HT-29 (cell line): ENCODE measurements around the gene FZD2. TPM values are rescaled to one million over a fixed set of nuclear protein-coding genes. Genes with fewer than 3 reads are reported as not detected.
"Not testable (repeated sequence)": the region's sequence is repeated elsewhere in the genome, so short reads cannot be mapped to it uniquely, and the experiment has no call there.

Experiments used
- DNase-seq: peaks from one replicate; pipeline ENCODE4 v3.0.0-alpha.2; 2015; ENCODE audit warnings: low spot score
- total RNA-seq: library from RNA; depleted of rRNA; stranded (reverse); fragments of >200 nt; shearing (Covaris generic); gene quantifications from 2 replicates; pipeline ENCODE4 v1.2.3, GENCODE V29; 2014

Gene FZD2
- total RNA-seq, 1 experiment from 2014 or later = 1.0 TPM

DNA sequence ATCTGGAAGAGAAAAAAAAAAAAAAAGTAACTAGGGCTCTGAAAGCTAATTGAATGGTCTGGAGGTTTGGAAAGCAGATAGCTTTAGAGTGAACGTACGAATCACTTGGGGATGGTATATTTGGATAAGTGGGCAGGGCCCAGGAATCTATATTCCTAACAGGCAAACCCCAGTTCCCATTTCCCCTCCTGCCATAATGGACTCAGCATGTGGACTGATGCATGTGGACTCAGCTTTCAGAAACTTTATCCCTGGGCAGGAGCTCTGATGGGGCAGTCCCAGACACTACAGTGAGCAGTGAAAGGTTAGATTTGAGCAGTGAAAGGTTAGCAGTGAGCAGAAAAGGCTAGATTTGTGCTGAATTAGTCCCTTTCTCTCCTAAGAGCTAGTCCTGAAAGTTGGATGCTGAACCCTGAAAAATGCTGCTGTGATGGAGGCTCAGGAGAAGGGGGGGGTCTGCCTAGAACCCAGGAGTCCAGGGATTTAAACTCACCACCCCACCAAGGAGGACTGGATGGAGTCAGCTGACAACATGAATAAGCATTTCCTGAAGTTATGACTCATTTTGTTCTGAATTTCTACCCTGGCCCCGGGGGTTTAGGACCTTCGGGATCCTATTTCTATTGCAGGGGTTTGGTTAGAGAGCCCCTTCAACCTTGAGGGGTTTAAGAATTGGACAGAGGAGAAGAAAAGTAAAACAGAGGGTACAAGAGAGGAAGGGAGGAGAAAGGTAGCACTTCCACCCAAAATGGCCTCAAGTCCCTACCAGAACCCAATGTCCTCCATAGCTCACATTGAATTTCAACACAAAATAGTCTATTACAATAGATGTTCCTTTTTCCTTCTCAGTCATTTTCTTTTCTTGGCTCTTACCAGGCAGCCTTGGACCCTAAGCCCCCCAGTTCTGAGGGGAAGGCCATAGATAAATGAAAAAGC lies 10.3 kb upstream of the FZD2 start:
- no peak for DNase-seq

DNA sequence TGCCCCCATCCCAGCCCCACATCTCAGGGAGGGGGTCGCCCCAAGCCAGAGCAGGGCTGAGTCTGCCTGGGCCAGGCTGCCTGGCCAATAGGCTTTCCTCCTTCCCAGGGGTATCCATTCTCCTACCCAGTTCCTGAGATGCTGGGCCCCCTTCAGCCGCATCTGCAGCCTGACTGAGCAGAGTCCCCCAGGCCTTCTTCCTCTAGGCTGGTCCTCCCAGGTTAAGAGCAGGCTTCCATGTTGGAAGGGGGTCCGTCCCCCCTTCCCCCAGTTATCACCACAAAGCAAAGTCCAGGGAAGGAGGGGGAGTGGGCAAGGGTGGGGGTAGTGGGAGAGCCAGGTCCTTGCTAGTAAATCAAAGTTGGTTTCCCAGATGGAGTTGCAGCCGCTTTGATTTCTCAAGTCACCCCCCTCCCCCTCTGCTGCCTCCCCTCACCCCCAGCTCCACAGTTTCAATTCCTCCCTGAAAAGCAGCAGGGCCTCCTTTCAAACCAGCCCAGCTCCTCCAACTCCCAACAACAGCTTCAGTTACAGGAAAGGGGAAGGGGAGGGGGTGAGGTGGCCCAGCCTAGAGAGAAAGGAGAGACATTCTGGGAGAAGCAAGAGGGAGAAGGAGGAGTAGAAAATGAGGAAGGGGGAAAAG lies 9.5 kb upstream of the FZD2 start:
- DNase-seq = no peak

- DNase-seq = no peak
These were observed 8.7 kb upstream of the FZD2 start for GRCh38 chr17:44548376-44549230.

DNA sequence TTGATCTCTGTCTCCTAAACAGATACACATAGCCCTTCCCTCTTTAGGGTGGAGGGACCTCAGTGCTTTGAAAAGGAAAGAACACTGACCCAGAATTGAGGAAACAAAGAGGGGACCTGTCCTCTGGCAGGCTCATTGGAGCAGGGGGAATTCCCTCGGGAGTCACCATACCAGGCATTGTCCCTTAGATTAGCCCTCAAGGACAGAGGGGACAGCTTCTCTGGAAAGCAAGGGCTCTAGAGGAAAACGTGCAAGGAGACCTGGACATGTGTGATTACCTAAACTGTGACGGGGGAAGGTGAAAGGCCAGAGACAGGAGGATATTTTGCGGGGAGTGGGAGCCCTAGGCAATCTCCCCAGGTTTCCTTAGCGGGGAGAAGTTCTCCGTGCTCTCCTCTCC lies 7.6 kb upstream of the FZD2 start:
- no peak for DNase-seq

- no peak for DNase-seq
These were observed 4.9 kb upstream of the FZD2 start for GRCh38 chr17:44552361-44552760.

- DNase-seq = no peak
These were observed 2.2 kb upstream of the FZD2 start for GRCh38 chr17:44555099-44555498.

- DNase-seq = no peak
These were observed 985 bp upstream of the FZD2 start for GRCh38 chr17:44556166-44556831.

GRCh38 chr17:44557651-44558285 lies 484 bp downstream of the FZD2 start:
- no peak for DNase-seq

GRCh38 chr17:44558334-44558709 lies 1.0 kb downstream of the FZD2 start:
- DNase-seq = no peak

DNA sequence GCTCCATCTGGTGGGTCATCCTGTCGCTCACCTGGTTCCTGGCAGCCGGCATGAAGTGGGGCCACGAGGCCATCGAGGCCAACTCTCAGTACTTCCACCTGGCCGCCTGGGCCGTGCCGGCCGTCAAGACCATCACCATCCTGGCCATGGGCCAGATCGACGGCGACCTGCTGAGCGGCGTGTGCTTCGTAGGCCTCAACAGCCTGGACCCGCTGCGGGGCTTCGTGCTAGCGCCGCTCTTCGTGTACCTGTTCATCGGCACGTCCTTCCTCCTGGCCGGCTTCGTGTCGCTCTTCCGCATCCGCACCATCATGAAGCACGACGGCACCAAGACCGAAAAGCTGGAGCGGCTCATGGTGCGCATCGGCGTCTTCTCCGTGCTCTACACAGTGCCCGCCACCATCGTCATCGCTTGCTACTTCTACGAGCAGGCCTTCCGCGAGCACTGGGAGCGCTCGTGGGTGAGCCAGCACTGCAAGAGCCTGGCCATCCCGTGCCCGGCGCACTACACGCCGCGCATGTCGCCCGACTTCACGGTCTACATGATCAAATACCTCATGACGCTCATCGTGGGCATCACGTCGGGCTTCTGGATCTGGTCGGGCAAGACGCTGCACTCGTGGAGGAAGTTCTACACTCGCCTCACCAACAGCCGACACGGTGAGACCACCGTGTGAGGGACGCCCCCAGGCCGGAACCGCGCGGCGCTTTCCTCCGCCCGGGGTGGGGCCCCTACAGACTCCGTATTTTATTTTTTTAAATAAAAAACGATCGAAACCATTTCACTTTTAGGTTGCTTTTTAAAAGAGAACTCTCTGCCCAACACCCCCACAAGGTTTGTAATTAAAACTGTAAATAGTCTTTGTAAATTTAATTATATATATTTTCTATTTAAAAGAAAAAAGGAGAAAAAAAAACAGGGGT lies 1.7 kb downstream of the FZD2 start:
- no peak for DNase-seq

GRCh38 chr17:44559634-44560554 lies 2.6 kb downstream of the FZD2 start:
- DNase-seq = no peak

- DNase-seq = no peak
These were observed 3.9 kb downstream of the FZD2 start for GRCh38 chr17:44561237-44561623.

DNA sequence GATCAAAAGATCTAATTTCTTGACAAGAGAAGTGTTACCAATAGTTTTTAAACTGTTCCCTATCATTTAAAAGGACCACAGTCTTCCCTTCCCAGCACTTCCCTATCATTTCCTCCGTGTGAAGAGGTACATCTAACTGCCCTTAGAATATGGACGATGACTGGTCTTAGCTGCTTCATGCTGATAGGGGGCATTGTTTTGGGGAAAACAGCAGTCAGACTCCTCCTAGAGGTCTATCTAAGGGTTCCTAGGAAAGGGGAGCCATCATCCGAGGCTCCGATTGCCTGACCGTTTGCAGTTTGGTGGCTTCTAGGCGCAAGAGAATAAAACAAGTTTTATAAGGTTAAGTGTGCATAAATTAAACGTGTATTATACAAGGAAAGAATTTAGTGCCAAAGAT lies 7.1 kb downstream of the FZD2 start:
- no peak for DNase-seq

- DNase-seq = no peak
These were observed 8.7 kb downstream of the FZD2 start for GRCh38 chr17:44565866-44566443.

DNA sequence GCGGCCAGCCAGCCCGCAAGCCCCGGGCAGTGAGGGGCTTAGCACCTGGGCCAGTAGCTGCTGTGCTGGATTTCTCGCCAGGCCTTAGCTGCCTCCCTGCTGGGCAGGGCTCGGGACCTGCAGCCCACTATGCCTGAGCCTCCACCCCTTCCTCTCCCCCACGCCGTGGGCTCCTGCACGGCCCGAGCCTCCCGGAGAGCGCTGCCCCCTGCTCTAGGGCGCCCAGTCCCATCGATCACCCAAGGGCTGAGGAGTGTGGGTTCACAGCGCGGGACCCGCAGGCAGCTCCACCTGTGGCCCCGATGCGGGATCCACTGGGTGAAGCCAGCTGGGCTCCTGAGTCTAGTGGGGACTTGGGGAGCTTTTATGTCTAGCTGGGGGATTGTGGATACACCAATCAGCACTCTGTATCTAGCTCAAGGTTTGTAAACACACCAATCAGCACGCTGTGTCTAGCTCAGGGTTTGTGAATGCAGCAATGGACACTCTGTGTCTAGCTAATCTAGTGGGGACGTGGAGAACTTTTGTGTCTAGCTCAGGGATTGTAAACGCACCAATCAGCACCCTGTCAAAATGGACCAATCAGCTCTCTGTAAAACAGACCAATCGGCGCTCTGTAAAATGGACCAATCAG lies 11.1 kb downstream of the FZD2 start:
- not testable (repeated sequence) for DNase-seq

DNA sequence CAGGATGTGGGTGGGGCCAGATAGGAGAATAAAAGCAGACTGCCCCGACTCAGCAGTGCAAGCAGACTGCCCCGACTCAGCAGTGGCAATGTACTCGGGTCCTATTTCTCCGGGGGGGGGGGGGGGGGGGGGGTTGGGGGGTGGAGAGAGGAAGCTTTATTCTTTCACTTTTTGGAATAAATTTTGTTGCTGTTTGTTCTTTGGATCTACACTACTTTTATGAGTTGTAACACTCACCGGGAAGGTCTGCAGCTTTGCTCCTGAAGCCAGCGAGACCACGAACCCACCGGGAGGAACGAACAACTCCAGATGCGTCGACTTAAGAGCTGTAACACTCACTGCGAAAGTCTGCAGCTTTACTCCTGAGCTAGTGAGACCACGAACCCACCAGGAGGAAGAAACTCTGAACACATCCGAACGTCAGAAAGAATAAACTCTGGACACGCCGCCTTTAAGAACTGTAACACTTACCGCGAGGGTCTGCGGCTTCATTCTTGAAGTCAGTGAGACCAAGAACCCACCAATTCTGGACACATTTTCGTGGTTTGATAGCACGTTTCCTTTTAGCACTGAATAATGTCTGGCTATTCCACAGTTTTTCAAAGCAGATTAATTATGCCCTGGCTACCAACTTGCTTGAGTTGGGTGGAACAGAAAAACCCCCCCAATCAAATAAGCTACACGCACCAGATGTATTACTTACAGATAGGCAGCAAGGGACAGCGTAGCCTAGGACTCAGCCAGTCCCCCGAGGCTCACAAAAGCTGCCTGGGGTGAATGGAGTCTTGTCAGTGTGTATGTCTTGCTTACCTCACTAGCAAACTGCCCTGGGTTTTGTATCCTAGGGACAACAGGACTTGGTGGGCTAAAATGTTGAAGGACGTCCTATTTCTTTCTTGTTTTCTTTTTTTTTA lies 11.9 kb downstream of the FZD2 start:
- DNase-seq = no peak

DNA sequence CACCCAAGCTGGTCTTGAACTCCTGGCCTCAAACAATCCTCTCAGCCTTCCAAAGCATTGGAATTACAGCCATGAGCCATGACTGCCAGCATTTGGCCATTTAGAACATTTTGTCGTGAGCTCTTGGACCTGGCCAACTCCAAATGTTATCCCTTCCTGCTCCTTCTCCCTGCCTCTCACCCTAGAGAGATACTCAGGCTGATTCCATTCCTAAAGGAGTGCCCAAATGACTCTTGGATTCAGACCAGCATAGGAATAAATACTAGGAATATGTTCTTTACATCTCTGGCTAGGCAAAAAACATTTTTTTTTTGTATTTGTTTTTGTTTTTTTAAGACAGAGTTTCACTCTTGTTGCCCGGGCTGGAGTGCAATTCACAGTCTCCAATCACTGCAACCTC lies 15.5 kb downstream of the FZD2 start:
- DNase-seq = no peak
